ENCODE results near the gene LMAN2L. TPM values are rescaled to one million over a fixed set of nuclear protein-coding genes. Genes with fewer than 3 reads are reported as not detected.

The LMAN2L gene
- polyA plus RNA-seq, 1 of the 3 experiments (the other 2 are of a cell fraction), result 17.7 TPM

GRCh38 chr2:96769814-96770213 is 29.9 kb upstream of the LMAN2L start:
- no peaks in the 10 kb centered on the region for H3K27me3 ChIP-seq (ENCODE audit: insufficient read depth)
- H3K4me3 ChIP-seq (ENCODE audit: low read depth in 2 of 2, low read length in 1 of 2), result no peak overlapping the region
- H3K79me2 ChIP-seq (ENCODE audit: insufficient read depth), result no peaks in the 10 kb centered on the region; the same call in 1 of the 2 replicates
- no peak overlapping the region for H2AFZ ChIP-seq (ENCODE audit: low read depth)
- no peaks in the 10 kb centered on the region for H4K20me1 ChIP-seq (ENCODE audit: insufficient read depth)
- no peaks in the 10 kb centered on the region for H3K9me2 ChIP-seq
- CTCF ChIA-PET, result interaction anchor here (0.5 to 2.8 kb wide), 6 partner anchors 9 to 216 kb away, joined by 3 to 12 read pairs (median 4); partner anchors contain the start of gene CNNM4
- H3K4me1 ChIP-seq (ENCODE audit: control insufficient read depth in 1 of 2, insufficient read depth in 2 of 2, low read depth in 1 of 2, low read length in 1 of 2), result peaks cover 0 to 15% of the 10 kb centered on the region in 2 experiments; a peak in 1 of 4 replicates
- DNase-seq, result peak; percentile 66
- no peaks in the 10 kb centered on the region for H3K9me3 ChIP-seq
- H3K27ac ChIP-seq (ENCODE audit: low read depth in 2 of 2, low read length in 1 of 2), result no peak overlapping the region
- no peak overlapping the region for H3K4me2 ChIP-seq
- POLR2A ChIA-PET, result interaction anchor here (1.1 kb wide), 1 partner anchor 19 kb away, joined by 5 read pairs; no protein-coding TSS in a partner anchor
- WGBS (ENCODE audit: low lambda C conversion rate), result 85% methylated on average over 5 of the region's 7 CpGs
- TF ChIP-seq MXI1 (IDR thresholded peaks at IDR 0.05; ENCODE audit: low read depth, low read length), result peak; percentile 83; the same call in 1 of the 2 replicates
- TF ChIP-seq TCF12 (IDR thresholded peaks at IDR 0.05), result no peak
- no peak overlapping the region for H3K9ac ChIP-seq
- no peaks in the 10 kb centered on the region for H3F3A ChIP-seq (replicated peaks; ENCODE audit: insufficient read depth)
- no peaks in the 10 kb centered on the region for H3K36me3 ChIP-seq (replicated peaks in 1 of 2; ENCODE audit: control insufficient read depth in 1 of 2, insufficient read depth in 2 of 2, low read length in 1 of 2)

GRCh38 chr2:96768083-96768561 is 28.3 kb upstream of the LMAN2L start:
- Histone ChIP-seq H4K20me1 (ENCODE audit: insufficient read depth) (no peaks in the 10 kb centered on the region), H3K4me1 (ENCODE audit: control insufficient read depth in 1 of 2, insufficient read depth in 2 of 2, low read depth in 1 of 2, low read length in 1 of 2) (peaks cover 11 to 27% of the 10 kb centered on the region in 2 experiments; a peak in 1 of 4 replicates), H3K9me3 (no peaks in the 10 kb centered on the region), H3F3A (replicated peaks; ENCODE audit: insufficient read depth) (no peaks in the 10 kb centered on the region), H3K4me3 (ENCODE audit: low read depth in 2 of 2, low read length in 1 of 2) (no peak overlapping the region), H3K4me2 (no peak overlapping the region), H3K27me3 (ENCODE audit: insufficient read depth) (no peaks in the 10 kb centered on the region), H2AFZ (ENCODE audit: low read depth) (no peak overlapping the region), H3K79me2 (ENCODE audit: insufficient read depth) (peaks cover 7% of the 10 kb centered on the region; the same call in 1 of the 2 replicates), H3K27ac (ENCODE audit: low read depth in 2 of 2, low read length in 1 of 2) (no peak overlapping the region), H3K9me2 (no peaks in the 10 kb centered on the region), H3K36me3 (replicated peaks in 1 of 2; ENCODE audit: control insufficient read depth in 1 of 2, insufficient read depth in 2 of 2, low read length in 1 of 2) (no peaks in the 10 kb centered on the region), H3K9ac (no peak overlapping the region)
- ChIA-PET CTCF (interaction anchor here (0.7 to 1.5 kb wide), 3 partner anchors 11 to 33 kb away, joined by 3 to 7 read pairs (median 3); no protein-coding TSS in a partner anchor), POLR2A (no interaction called here)
- DNase-seq, result no peak
- 91% methylated on average over 8 of the region's 8 CpGs for WGBS (ENCODE audit: low lambda C conversion rate)
- TF ChIP-seq, protein P1, sequence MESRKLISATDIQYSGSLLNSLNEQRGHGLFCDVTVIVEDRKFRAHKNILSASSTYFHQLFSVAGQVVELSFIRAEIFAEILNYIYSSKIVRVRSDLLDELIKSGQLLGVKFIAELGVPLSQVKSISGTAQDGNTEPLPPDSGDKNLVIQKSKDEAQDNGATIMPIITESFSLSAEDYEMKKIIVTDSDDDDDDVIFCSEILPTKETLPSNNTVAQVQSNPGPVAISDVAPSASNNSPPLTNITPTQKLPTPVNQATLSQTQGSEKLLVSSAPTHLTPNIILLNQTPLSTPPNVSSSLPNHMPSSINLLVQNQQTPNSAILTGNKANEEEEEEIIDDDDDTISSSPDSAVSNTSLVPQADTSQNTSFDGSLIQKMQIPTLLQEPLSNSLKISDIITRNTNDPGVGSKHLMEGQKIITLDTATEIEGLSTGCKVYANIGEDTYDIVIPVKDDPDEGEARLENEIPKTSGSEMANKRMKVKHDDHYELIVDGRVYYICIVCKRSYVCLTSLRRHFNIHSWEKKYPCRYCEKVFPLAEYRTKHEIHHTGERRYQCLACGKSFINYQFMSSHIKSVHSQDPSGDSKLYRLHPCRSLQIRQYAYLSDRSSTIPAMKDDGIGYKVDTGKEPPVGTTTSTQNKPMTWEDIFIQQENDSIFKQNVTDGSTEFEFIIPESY (IDR thresholded peaks at IDR 0.05; ENCODE audit: borderline replicate concordance, low read depth), result no peak
- TF ChIP-seq TEAD4 (IDR thresholded peaks at IDR 0.05; ENCODE audit: borderline replicate concordance, insufficient read depth) (no peak), TAF1 (IDR thresholded peaks at IDR 0.05; ENCODE audit: borderline replicate concordance, low read depth, low read length) (no peak), MXI1 (IDR thresholded peaks at IDR 0.05; ENCODE audit: low read depth, low read length) (no peak), FOXJ3 (CRISPR knock-in tag; IDR thresholded peaks at IDR 0.05) (no peak), CHD2 (IDR thresholded peaks at IDR 0.05; ENCODE audit: low read length, partially characterized antibody) (no peak), FOSL2 (IDR thresholded peaks at IDR 0.05; ENCODE audit: borderline replicate concordance, low read depth) (no peak), SIN3A (IDR thresholded peaks at IDR 0.05; ENCODE audit: borderline replicate concordance, low read depth, low read length) (no peak), FOXM1 (IDR thresholded peaks at IDR 0.05; ENCODE audit: low read depth) (no peak)
- TF ChIP-seq, protein P2, sequence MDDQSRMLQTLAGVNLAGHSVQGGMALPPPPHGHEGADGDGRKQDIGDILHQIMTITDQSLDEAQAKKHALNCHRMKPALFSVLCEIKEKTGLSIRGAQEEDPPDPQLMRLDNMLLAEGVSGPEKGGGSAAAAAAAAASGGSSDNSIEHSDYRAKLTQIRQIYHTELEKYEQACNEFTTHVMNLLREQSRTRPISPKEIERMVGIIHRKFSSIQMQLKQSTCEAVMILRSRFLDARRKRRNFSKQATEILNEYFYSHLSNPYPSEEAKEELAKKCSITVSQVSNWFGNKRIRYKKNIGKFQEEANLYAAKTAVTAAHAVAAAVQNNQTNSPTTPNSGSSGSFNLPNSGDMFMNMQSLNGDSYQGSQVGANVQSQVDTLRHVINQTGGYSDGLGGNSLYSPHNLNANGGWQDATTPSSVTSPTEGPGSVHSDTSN (IDR thresholded peaks at IDR 0.05), result no peak
